ENCODE data around the gene NCKAP5.

Gene NCKAP5

GRCh38 chr2:133080822-133081221 is 487.4 kb downstream of the NCKAP5 start:
- FAIRE-seq, result no peak
- no peak for DNase-seq (ENCODE audit: extremely low spot score, insufficient read length, low read depth)

DNA sequence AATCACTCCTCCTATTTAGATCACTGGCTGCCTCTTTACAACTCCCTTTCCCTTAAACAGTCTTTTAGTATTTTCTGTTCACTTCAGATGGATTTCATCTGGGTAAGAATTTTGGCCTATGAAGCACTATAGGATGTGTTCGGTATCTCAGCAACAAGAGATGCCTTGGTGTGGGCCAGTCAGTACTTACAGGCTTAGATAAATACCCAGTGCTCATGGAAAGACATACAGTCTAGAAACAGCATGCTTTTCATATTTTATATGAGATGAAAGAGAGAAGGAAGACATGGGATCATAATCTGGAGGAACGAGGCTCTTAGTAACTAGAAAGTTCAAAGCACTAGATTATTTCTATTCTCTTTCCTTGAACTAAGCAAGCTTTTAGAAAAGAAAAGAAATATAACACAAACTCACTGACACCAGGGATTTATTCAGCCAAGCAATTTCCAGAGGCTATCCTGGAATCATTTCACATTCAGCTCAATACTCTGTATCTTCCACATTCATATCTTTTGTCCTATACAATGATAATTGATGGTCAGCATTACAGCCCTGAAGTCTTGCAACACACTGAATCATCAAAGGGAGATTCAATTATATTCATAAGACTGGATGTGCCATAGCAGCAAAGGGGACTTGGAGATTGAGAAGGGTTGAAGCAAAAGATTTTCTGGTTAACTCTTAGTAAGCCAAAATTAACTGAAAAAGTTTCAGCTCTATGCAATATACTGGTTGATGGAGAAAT is 489.4 kb downstream of the NCKAP5 start:
- DNase-seq (ENCODE audit: extremely low spot score, insufficient read length, low read depth), result no peak

DNA sequence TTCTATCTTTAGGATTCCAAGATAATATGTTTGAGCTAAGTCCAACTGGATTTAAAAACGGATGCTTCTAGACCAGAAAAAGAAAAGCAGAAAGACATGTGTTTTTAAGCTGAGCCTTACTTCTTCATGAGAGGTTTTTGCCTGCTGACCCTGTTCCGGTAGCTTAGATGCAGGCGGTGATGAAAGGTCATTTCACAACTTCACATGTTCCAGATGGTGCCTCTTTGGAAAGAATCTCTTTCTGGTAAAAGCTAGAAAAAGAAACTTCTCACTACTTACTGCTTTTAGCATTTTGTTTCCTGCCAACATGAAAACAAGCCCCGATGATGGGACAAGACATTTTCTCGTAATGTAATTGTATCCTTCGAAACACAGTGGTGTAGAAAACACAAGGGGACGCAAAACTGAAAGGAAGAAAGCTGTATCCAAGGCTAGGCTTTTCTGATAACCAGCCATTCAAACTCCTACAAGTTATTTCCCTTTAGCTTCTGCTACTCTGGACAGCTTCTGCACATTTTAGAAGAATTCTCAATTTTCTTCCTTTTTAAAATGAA is 490.9 kb downstream of the NCKAP5 start:
- no peak for DNase-seq (ENCODE audit: extremely low spot score, insufficient read length, low read depth)
- no peak for FAIRE-seq

More for the DNA sequence above, 489.4 kb downstream of the NCKAP5 start:
- FAIRE-seq, result no peak

DNA sequence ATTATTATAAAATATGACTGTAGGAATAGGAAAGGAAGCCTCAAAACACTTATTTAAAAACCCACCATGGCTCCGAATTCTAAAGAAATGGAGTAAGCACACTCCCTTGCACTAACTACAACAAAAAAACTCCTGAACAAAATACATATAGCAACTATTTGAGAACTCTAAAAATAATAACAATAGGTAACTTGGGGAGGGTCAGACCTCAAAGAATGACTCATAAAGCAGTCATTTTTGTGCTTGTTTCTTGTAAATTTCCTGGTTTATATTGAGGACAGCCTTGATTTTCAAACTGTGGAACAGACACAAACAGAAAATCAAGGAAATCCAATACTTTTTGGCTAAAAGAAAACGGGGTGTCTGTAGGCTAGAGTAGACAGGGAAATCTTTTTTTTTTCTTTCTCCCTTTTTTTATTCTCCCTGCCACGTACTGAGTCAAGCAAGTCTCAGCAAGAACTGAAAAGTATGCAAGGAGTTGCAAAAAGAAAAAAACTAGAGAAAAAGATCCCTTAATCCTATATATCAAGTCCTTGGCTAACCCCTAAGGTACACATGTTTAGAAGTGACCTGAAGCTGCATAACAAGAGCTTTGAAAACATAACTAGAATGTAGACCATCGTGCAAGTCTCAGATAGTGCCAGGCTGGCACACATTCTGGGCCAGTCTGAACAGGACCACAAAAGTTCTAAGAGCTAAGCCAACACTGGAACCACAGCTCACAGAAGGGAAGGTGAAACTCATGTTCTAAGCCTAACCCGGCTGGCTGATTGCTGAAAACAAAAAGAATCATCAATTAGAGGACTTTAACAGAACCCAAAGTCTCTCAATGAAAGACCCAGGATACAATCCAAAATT is 495.2 kb downstream of the NCKAP5 start:
- no peak for FAIRE-seq

GRCh38 chr2:133063775-133064174 is 504.5 kb downstream of the NCKAP5 start:
- DNase-seq (ENCODE audit: extremely low spot score, insufficient read length, low read depth) (no peak), FAIRE-seq (no peak)

More for the DNA sequence above, 495.2 kb downstream of the NCKAP5 start:
- no peak for DNase-seq (ENCODE audit: extremely low spot score, insufficient read length, low read depth)

- DNase-seq (ENCODE audit: extremely low spot score, insufficient read length, low read depth), result no peak
- no peak for FAIRE-seq
Observed at GRCh38 chr2:133062931-133063665, 505.2 kb downstream of the NCKAP5 start.

DNA sequence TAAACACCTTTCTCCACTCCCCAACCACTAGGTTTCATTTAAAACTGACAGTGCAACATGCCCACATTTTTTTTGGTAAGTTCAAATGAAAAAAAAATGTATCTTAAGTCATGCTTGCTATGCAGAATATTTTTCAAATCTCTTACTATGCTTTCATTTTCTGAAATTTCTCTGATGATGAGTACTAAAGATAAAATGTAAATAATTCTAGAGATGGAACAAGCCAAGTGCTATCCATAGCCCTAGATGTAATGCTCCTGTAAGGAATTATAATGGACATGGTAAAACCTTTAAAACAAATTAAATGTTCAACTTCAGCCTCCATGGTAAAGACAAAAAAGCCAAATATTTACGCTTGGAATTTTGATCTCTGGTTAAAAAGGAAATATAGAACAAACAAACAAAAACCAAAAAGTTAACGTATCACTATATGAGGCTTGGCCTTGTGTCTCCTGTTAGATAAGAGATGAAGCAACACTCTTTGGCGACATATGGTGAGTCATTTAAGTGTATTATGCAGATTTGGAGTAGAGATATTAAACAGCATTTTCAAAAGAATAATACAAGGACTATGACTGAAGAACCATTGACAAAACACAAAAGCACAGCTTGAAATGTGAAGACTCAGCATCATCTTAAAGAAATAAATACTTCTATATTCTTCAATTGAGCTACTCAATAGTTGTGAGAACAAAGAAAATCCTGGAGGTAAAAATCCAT is 506.2 kb downstream of the NCKAP5 start:
- DNase-seq (ENCODE audit: extremely low spot score, insufficient read length, low read depth) (no peak), FAIRE-seq (no peak)

GRCh38 chr2:133054297-133054696 is 514.0 kb downstream of the NCKAP5 start:
- DNase-seq (ENCODE audit: extremely low spot score, insufficient read length, low read depth) (no peak), FAIRE-seq (no peak)

- DNase-seq (ENCODE audit: extremely low spot score, insufficient read length, low read depth) (no peak), FAIRE-seq (no peak)
Observed at GRCh38 chr2:133053541-133053940, 514.7 kb downstream of the NCKAP5 start.

- no peak for FAIRE-seq
Observed at GRCh38 chr2:133045787-133046186, 522.5 kb downstream of the NCKAP5 start.

DNA sequence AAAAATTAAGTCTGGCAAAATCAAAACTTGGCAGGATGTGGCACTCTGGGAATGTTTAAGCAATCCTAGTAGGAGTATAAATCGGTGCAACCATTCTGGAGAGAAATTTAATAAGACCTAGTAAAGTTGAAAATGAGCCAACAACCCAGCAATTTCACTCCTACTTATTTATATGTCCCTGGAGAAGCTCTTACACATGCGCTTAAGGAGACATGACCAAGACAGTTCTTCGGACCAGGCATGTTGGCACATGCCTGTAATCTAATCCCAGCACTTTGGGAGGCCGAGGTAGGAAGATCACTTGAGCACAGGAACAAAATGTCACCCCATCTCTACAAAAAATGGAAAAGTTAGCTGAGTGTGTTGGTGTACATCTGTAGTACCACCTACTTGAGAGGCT is 523.7 kb downstream of the NCKAP5 start:
- FAIRE-seq (no peak), DNase-seq (ENCODE audit: extremely low spot score, insufficient read length, low read depth) (no peak)

More at GRCh38 chr2:133045787-133046186, 522.5 kb downstream of the NCKAP5 start:
- DNase-seq (ENCODE audit: extremely low spot score, insufficient read length, low read depth), result no peak

GRCh38 chr2:133040170-133040569 is 528.1 kb downstream of the NCKAP5 start:
- FAIRE-seq (no peak), DNase-seq (ENCODE audit: extremely low spot score, insufficient read length, low read depth) (no peak)

GRCh38 chr2:133039531-133039930 is 528.7 kb downstream of the NCKAP5 start:
- DNase-seq (ENCODE audit: extremely low spot score, insufficient read length, low read depth) (no peak), FAIRE-seq (no peak)

DNA sequence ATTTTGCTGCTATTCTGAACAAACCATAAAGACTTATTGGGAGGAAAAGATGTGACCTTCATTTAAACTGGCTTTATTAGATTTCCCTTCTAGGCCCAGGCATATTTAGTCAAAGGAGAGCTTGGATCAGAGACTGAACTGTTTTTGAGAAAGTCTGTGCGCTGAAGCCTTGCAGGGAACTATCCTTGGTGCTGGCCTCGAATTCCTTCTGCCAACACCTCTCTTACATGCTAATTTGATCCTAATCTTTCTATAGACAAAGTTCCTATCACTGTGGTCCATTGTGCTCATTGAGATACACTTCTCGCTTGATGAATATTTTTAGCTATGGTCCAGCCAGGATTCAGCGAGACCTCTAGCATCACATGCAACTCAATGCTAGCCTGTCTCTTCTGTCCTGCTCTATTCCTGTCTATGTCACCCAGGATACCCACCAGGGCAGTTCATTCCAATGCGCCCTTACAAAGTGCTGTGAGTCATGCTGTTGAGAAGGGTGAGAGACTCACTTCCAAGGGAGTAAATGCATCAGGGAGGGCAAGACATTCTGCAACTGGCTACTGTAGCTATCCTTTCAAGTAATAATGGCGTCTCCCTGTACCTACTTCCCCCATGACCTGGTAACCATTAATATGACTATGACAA is 541.6 kb downstream of the NCKAP5 start:
- no peak for FAIRE-seq
- no peak for DNase-seq (ENCODE audit: extremely low spot score, insufficient read length, low read depth)

DNA sequence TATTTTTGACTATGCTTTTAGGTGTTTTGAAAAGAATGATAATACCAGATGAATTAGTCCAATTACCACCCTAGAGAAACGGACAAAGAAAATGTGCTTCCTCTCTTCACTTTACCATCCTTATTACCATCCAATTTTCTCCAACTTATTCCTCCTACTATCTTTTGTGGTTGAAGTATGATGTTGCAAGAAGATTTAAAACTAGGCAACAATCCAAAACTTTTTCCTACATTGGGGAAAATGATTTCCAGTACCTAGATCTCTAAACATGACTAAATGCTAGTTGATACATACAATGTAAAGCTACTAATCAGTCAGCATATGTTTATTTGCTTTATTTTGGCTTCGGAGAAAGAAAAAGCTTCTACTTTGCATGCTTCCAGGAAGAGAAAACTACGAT is 543.3 kb downstream of the NCKAP5 start:
- FAIRE-seq (no peak), DNase-seq (ENCODE audit: extremely low spot score, insufficient read length, low read depth) (no peak)

GRCh38 chr2:133012847-133013734 is 555.2 kb downstream of the NCKAP5 start:
- DNase-seq (ENCODE audit: extremely low spot score, insufficient read length, low read depth), result no peak
- no peak for FAIRE-seq

GRCh38 chr2:133004623-133005022 is 563.6 kb downstream of the NCKAP5 start:
- DNase-seq (ENCODE audit: extremely low spot score, insufficient read length, low read depth) (no peak), FAIRE-seq (no peak)

- DNase-seq (ENCODE audit: extremely low spot score, insufficient read length, low read depth), result no peak
- no peak for FAIRE-seq
Observed at GRCh38 chr2:132999421-132999820, 568.8 kb downstream of the NCKAP5 start.
